AG04449 (cell line): ENCODE results near the gene KLHL11.

Source experiments
- CTCF ChIA-PET: fragments of 350-600 bp; formaldehyde crosslinking; extraction: SDS; loops from one replicate; lab custom pipeline; 2021; ENCODE audit warnings: antibody characterized with exemption; lab: Yijun Ruan, JAX
- POLR2A ChIA-PET: fragments of 400-600, 350-600 bp; formaldehyde crosslinking; extraction: SDS; loops from one replicate; lab custom pipeline; 2020; ENCODE audit warnings: antibody characterized with exemption, inconsistent platforms; lab: Yijun Ruan, JAX
- DNase-seq: peaks from one replicate; pipeline ENCODE4 v3.0.0-alpha.2; 2010; ENCODE audit warnings: low read depth, low spot score
- H3K4me3 ChIP-seq: 2 replicates; pipeline ENCODE4 v1.5.1; 2011; ENCODE audit warnings: low read depth, mild to moderate bottlenecking, control low read depth, low read length
- CTCF ChIP-seq: IDR thresholded peaks from one replicate; pipeline ENCODE4 v1.5.1; 2011; ENCODE audit warnings: mild to moderate bottlenecking, moderate library complexity, low read length, control low read depth, inconsistent platforms; ENCODE audit not compliant: insufficient read depth; ENCODE audit errors: missing control alignments

Gene KLHL11

GRCh38 chr17:41821776-41822175, 43.4 kb downstream of the KLHL11 start:
- ChIA-PET CTCF (no interaction called here), POLR2A (interaction anchor here (0.8 to 1.6 kb wide), 2 partner anchors 41 to 291 kb away, joined by 3 read pairs; partner anchors contain the start of gene DHX58)
- DNase-seq, result no peak
- no peak overlapping the region for H3K4me3 ChIP-seq
- no peak for TF ChIP-seq CTCF

- ChIA-PET POLR2A (no interaction called here), CTCF (interaction anchor here (2.2 kb wide), 1 partner anchor 16 kb away, joined by 8 read pairs; no protein-coding TSS in a partner anchor)
- TF ChIP-seq CTCF, result no peak
- no peak overlapping the region for H3K4me3 ChIP-seq
- no peak for DNase-seq
Observed at GRCh38 chr17:41818024-41818423, 47.2 kb downstream of the KLHL11 start.

- POLR2A ChIA-PET, result no interaction called here
Observed at GRCh38 chr17:41816637-41817320, 48.4 kb downstream of the KLHL11 start.

GRCh38 chr17:41814195-41814594, 51.0 kb downstream of the KLHL11 start:
- no peak for DNase-seq
- POLR2A ChIA-PET, result no interaction called here
- CTCF ChIA-PET, result interaction anchor here (1.2 to 1.9 kb wide), 4 partner anchors 11 to 77 kb away, joined by 4 to 8 read pairs (median 6); no protein-coding TSS in a partner anchor

More at GRCh38 chr17:41816637-41817320, 48.4 kb downstream of the KLHL11 start:
- H3K4me3 ChIP-seq, result no peak overlapping the region
- no peak for DNase-seq
- no peak for TF ChIP-seq CTCF
- CTCF ChIA-PET, result interaction anchor here (1.2 to 2.2 kb wide), 2 partner anchors 15 to 77 kb away, joined by 3 to 8 read pairs; no protein-coding TSS in a partner anchor

GRCh38 chr17:41813699-41814124, 51.5 kb downstream of the KLHL11 start:
- no peak for DNase-seq
- ChIA-PET CTCF (interaction anchor here (1.5 to 6.1 kb wide), 4 partner anchors 12 to 76 kb away, joined by 6 to 105 read pairs (median 14); no protein-coding TSS in a partner anchor), POLR2A (interaction anchor here (1.2 to 1.5 kb wide), 2 partner anchors 52 to 107 kb away, joined by 3 to 4 read pairs; partner anchors contain the start of gene KLHL11)
- H3K4me3 ChIP-seq, result peak overlapping the region; percentile 87
- TF ChIP-seq CTCF, result no peak

More at GRCh38 chr17:41814195-41814594, 51.0 kb downstream of the KLHL11 start:
- no peak for TF ChIP-seq CTCF
- peak overlapping the region; percentile 87 for H3K4me3 ChIP-seq

GRCh38 chr17:41813152-41813680, 52.0 kb downstream of the KLHL11 start:
- H3K4me3 ChIP-seq, result peak overlapping the region; percentile 87
- ChIA-PET CTCF (interaction anchor here (4.7 to 6.1 kb wide), 2 partner anchors 12 to 76 kb away, joined by 21 to 105 read pairs; no protein-coding TSS in a partner anchor), POLR2A (interaction anchor here (1.2 to 2.2 kb wide), 4 partner anchors 10 to 107 kb away, joined by 3 to 8 read pairs (median 5); partner anchors contain the start of gene KLHL11)
- TF ChIP-seq CTCF, result no peak
- no peak for DNase-seq
